ENCODE results near the gene JARID2.
"Not testable (repeated sequence)": the region's sequence is repeated elsewhere in the genome, so short reads cannot be mapped to it uniquely, and the experiment has no call there.

Gene JARID2

GRCh38 chr6:15405129-15406068, 159.5 kb downstream of the JARID2 start:
- DNase-seq, result no peak

GRCh38 chr6:15406452-15406851, 160.6 kb downstream of the JARID2 start:
- no peak for DNase-seq

- no peak for DNase-seq
These were observed 162.1 kb downstream of the JARID2 start for GRCh38 chr6:15408008-15408407.

GRCh38 chr6:15408758-15409157, 162.9 kb downstream of the JARID2 start:
- DNase-seq, result no peak

GRCh38 chr6:15409301-15410125, 163.6 kb downstream of the JARID2 start:
- no peak for DNase-seq

- DNase-seq, result no peak
These were observed 164.2 kb downstream of the JARID2 start for GRCh38 chr6:15410126-15410391.

- DNase-seq, result no peak
These were observed 164.9 kb downstream of the JARID2 start for GRCh38 chr6:15410752-15411151.

- DNase-seq, result no peak
These were observed 165.9 kb downstream of the JARID2 start for GRCh38 chr6:15411766-15412165.

GRCh38 chr6:15412767-15413166, 166.9 kb downstream of the JARID2 start:
- no peak for DNase-seq

GRCh38 chr6:15413466-15414234, 167.8 kb downstream of the JARID2 start:
- DNase-seq, result no peak

- no peak for DNase-seq
These were observed 168.4 kb downstream of the JARID2 start for GRCh38 chr6:15414235-15414612.

GRCh38 chr6:15415622-15416021, 169.8 kb downstream of the JARID2 start:
- not testable (repeated sequence) for DNase-seq

- DNase-seq, result no peak
These were observed 171.2 kb downstream of the JARID2 start for GRCh38 chr6:15416932-15417509.

- DNase-seq, result no peak
These were observed 171.9 kb downstream of the JARID2 start for GRCh38 chr6:15417811-15418210.

- DNase-seq, result no peak
These were observed 173.6 kb downstream of the JARID2 start for GRCh38 chr6:15419493-15419892.

- DNase-seq, result no peak
These were observed 175.1 kb downstream of the JARID2 start for GRCh38 chr6:15420959-15421438.

- DNase-seq, result no peak
These were observed 176.3 kb downstream of the JARID2 start for GRCh38 chr6:15421945-15422733.

GRCh38 chr6:15423286-15423993, 177.6 kb downstream of the JARID2 start:
- DNase-seq, result no peak

- no peak for DNase-seq
These were observed 180.1 kb downstream of the JARID2 start for GRCh38 chr6:15425947-15426346.

GRCh38 chr6:15426395-15426794, 180.5 kb downstream of the JARID2 start:
- no peak for DNase-seq

- no peak for DNase-seq
These were observed 181.0 kb downstream of the JARID2 start for GRCh38 chr6:15426901-15427300.

All from central memory CD4-positive, alpha-beta T cell (primary cell).